Body of pancreas (tissue), 4 donors: ENCODE data around the gene ADGRL2.
"Not testable (repeated sequence)": the region's sequence is repeated elsewhere in the genome, so short reads cannot be mapped to it uniquely, and the experiment has no call there.

ENCODE experiments used
- CTCF ChIP-seq, 7 experiments: fragments of 450-650 bp in 4 of 7; fragments of 200-600 bp in 3 of 7; sonication (generic) in 3 of 7; IDR thresholded peaks; one replicate each; pipeline ENCODE4 v1.5.1; 2016 to 2019; ENCODE audit warnings: antibody characterized with exemption in 7 of 7
- POLR2A ChIP-seq, 3 donors: fragments of 450-650 bp; IDR thresholded peaks; one replicate each; pipeline ENCODE4 v1.6.1; 2016; ENCODE audit warnings: antibody characterized with exemption in 3 of 3, mild to moderate bottlenecking in 2 of 3

- not testable (repeated sequence) for TF ChIP-seq CTCF, POLR2A (IDR thresholded peaks at IDR 0.05)
Observed at GRCh38 chr1:81886292-81886691, 85.6 kb downstream of the ADGRL2 start.
